Stimulated activated CD8-positive, alpha-beta memory T cell treated with anti-CD3 and anti-CD28 coated beads, Interleukin-4, amount 100 ng/mL, for 24 hours (primary cell): Measurements from ENCODE around the gene NMRAL1.

Experiments used
- DNase-seq: peaks from one replicate; pipeline ENCODE4 v3.0.0-alpha.2; 2020; ENCODE audit warnings: low read depth

Gene NMRAL1

GRCh38 chr16:4474192-4474961, at the start of gene NMRAL1:
Gene NMRAL1 (minus strand): TSS chr16:4474625. CDS start chr16:4474132, 493 bp downstream.
- DNase-seq: peak; percentile 84

DNA sequence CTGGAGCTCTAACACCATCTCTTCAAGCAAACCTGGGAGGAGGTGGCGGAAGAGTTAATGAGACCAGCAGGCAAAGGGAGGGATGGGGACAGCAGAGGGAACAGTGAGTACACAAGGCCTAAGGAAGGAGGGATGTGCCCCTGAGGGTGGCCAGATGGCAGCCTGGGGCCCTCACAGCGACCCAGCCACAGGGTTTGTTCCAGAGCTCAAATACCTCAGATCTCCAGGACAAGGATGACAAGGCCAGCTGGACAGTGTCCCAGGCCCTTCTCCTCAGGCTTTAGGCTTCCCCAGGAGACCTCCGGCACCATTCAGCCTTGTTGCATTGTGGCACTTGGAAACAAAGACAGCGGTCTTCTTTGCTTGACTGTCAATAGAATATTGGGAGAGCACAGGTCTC, 49.3 kb upstream of the NMRAL1 start:
- DNase-seq: no peak

- no peak for DNase-seq
Measured at GRCh38 chr16:4522051-4522581, 47.7 kb upstream of the NMRAL1 start.

GRCh38 chr16:4520913-4521312, 46.5 kb upstream of the NMRAL1 start:
- DNase-seq: no peak

DNA sequence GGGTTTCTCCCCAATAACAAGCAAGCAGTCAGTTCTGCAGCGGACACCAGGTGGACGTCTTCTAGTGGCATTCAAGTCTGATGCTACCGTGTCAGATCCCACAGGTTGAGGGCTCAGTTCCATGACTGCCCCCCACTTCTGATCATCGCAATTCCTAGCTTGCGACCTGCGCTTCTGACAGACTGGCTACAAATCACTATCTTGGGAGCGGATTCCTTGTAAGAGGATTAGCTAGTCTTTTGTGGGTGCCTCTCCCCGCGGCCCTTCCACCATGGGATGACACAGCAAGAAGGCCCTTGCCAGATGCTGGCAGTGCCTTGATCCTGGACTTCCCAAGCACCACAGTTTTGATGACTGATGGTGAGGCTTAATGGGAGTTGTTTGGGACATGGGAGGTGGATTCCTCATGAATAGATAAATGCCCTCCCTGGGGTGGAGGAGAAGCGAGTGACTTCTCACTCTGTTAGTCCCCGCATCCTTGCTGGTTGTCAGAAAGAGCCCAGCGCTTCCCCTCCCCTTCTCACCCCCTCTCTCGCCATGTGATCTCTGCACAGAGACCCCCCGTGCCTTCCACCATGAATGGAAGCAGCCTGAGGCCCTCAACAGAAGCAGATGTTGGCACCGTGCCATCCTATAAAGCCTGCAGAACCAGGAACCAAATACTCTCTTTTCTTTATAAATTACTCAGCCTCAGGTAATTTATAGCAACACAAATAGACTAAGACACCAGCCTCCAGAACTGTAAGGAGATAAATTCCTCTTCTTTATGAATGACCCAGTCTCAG, 45.0 kb upstream of the NMRAL1 start:
- no peak for DNase-seq

DNA sequence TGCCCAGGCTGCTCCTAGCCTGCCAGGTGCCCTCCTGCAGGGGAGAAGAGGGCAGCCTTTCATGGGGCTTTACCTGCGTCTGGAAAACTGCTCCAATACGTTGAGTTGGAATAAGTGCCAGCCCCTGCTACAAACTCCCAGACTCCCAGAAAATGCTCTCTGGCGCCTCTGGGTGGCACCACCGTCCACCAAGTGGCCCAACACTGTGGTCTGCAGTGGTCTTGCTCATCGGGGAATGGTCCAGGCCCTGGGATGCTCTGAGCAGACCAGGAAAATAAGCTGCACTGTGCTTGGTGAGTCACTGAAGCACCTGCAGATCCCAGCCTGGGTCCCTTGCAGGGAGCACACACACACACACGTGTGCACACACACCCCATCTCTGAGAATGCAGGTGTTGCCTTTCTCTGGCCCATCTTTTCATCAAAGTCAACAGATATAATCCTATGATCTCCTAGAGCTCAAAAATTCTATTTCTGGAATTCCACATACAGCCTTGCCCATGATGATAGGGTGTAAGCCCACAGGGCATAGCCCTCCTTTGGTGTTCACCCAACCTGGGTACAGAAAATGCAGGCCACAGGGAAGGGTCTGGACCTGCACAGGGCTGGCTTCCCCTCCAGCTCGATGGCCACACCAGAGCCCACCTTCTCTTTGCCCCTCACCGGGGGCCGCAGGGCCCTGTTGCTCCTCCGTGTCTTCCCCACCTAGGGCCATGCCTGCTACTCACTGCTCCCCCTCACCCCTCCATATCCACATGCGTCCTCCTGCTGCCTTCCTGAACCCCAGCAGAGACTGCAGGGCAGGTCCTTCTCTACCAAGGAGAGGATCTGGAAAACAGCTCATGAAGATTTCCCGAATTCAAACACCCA, 43.6 kb upstream of the NMRAL1 start:
- no peak for DNase-seq

DNA sequence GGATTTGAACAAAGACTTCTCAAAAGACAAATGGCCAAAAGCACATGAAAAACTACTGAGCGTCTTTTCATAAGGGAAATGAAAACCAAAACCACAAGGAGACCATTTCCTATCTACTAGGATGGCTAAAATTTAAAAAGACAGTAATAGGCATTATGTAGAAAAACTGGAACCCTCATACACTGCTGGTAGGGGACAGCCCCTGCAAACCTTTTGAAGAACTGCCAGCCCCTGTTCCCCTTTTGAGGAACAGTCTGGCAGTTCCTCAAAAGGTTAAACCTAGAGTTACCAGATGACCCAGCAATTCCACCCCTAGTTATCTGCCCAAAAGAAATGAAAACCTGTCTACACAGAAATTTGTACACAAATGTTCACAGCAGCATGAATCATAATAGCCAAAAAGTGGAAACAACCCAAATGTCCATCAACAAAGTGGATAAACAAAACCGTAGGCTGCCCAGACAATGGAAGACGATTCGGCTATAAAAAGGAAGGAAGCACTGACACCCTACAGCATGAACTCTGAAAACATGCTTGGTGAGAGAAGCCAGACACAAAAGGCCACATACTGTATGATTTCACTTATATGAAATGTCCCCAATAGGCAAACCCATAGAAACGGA, 41.3 kb upstream of the NMRAL1 start:
- no peak for DNase-seq

DNA sequence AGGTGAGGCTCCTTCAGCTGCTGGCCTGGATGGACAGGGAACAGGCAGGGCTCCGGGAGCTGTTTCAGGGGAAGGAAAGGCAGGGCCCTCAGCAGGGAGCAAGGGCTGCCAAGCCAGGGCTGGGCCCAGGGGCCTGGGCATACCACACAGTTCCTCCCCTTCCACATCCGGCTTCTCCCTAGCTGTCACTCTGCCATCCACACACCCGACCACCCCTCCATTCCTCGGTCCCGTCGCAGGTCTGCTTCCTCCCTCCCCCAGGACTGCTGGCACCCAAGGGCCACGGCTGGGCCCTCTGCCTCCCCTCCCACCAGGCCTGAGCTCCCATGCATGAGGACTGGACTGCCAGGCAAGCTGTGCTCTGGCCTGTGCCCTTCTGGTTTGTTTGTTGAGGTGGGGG, 40.2 kb upstream of the NMRAL1 start:
- no peak for DNase-seq

- DNase-seq: no peak
Measured at GRCh38 chr16:4513881-4514280, 39.5 kb upstream of the NMRAL1 start.

DNA sequence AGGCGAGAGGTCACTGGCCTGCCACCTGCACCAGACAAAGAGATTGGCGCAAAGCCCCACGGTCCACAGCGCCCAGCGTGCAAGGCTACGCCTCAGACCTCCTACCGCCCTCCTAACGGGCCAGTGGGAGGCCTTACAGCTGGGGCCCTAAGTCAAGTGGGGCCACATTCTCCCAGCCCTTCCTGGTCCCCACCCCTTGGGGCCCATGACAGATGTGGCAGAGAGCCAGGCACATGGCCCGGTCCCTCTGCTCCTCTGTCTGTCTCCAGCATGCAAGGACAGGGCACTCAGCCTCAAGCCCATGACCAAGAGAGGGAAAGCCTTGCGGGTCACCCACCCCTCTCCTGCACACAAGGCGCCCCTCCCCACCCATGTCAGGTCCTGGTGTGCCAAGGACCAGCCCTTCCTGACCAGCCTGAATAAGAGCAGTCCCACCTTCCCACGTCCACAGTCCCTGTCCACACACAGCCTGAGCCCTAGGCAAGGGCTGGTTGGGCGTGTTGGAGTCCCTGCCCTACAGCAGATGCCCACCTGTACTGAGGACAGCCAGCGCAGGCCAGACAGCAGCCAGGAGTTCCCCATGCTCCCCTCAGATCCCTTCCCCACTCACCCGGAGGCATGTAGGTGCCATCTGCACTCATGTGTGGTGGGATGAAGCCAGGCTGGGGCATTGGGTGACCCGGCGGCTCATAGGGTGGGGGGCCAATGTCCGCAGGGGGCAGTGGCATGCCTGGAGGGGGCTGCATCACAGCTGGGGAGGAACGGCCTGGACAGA, 38.8 kb upstream of the NMRAL1 start:
- no peak for DNase-seq

DNA sequence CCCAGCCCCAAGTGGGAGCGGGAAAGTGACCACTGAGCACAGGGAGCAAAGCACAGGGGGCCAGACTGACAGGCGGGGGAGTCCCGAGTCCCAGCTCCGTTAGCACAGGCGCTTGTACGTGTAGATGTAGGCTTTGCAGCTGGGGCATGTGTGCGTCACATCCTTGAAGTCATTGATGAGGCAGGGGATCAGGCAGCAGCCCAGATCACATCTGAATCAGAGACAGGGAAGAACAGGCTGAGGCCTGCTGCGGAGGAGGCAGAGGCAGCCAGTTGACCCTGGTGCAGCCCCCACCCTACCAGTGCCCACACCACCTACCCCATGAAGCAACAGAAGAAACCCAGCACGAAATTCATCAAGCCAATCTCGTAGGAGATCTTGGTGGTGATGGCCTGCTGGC, 38.0 kb upstream of the NMRAL1 start:
- no peak for DNase-seq

DNA sequence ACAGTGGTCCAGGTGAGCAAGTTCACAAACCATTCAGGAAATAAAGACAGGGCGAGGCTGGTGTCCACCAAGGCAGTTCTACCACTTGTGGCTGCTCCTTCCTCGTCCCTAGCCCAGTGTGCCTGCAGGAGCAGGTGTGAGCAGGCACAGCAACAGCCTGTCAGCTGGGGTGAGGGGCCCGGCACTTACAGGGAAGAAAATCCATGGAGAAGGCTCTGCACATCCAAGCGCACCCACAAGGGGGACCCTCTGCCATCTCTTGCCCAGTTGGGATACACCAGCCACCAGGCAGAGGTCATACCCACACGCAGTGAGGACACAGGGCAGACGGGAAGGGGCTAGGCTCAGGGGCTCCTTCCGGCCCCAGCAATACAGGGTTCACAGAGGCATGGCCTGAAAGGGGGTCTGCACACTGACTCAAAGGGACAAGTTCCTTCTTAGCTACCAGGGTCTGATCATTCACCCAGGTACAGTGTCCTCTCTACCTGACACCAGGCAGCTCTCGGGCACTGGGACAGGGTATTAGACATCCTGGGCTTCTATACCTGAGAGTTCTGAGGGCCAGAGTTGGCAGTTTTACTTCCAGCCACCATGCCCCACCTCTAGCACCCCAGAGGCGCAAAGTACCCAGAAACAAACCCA, 37.1 kb upstream of the NMRAL1 start:
- no peak for DNase-seq

DNA sequence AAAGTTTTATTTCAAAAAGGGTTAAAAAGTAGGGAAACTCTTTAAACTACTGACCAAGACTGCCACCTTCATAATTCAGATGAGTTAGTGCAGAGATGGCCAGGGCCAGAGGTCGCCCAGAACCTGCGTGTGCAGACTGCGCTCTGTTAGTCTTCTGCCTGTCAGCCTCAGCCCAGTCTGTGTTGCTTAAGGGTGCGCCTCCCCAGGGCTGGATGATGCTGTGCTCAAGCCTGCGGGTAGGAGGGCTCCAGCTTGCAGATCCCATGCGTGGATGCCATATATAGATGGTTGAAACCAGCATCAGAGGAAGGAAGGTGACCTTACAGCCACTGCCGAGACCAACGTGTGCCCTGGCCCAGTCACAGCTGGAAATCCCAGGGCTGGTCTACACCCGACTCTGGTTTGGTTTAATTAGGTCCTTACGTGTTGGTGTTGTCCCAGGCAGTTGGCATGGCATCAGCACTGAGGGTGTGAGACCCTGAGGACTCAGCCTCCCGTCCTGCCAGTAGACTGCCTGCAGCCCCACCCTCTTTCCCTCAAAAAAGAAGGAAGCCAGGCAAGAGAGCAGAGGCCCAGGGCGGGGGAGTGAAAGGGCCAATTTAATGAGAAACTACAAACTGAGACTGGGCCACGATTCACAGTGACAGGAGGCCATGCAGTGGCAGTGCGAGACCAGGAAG, 36.5 kb upstream of the NMRAL1 start:
- DNase-seq: no peak

GRCh38 chr16:4510131-4510530, 35.7 kb upstream of the NMRAL1 start:
- DNase-seq: no peak

- DNase-seq: no peak
Measured at GRCh38 chr16:4509420-4509819, 35.0 kb upstream of the NMRAL1 start.

DNA sequence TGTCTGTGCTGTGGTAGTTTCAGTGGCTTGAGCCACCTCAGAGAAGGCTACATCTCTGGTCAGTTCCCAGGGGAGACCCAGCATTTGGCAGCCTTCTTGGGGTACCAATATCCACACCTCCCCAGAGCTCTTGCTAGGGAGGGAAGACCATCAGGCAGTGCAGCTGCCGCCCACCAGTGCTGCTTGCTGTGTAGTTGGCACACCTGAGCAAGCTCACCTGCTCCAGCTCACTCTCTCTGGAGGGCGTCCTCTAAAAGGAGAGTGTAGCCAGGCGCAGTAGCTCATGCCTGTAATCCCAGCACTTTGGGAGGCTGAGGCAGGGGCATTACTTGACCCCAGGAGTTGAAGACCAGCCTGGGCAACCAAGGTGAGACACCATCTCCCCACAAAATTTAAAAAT, 34.4 kb upstream of the NMRAL1 start:
- no peak for DNase-seq

DNA sequence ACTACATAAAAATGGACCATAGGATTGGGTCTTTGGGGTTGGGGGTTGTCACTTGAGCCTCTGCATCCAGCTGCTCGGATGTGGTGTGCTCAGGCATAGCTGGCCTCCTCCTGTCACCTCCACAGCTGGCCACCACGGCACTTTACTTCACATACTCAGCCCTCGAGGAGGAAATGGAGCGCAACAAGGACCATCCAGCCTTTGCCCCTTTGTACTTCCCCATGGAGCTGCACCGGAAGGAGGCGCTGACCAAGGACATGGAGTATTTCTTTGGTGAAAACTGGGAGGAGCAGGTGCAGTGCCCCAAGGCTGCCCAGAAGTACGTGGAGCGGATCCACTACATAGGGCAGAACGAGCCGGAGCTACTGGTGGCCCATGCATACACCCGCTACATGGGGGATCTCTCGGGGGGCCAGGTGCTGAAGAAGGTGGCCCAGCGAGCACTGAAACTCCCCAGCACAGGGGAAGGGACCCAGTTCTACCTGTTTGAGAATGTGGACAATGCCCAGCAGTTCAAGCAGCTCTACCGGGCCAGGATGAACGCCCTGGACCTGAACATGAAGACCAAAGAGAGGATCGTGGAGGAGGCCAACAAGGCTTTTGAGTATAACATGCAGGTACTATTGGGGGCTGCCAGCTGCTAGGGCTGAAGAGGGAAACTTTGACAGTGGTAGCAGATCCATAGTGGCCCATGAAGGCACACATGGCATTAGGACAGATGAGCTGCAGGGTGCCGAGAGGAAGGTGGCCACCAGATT, 33.3 kb upstream of the NMRAL1 start:
- DNase-seq: no peak

- peak; percentile 17 for DNase-seq
Measured at GRCh38 chr16:4506450-4506849, 32.0 kb upstream of the NMRAL1 start.
